Activated CD4-positive, CD25-positive, alpha-beta regulatory T cell (primary cell): ENCODE results near the gene SFTPA1.
"Not testable (repeated sequence)": the region's sequence is repeated elsewhere in the genome, so short reads cannot be mapped to it uniquely, and the experiment has no call there.

Experiments used
- DNase-seq, 4 experiments: peaks; one replicate each; lab custom pipeline; 2025; lab: John Stamatoyannopoulos, UW

The SFTPA1 gene

GRCh38 chr10:79611193-79611976, 646 bp downstream of the SFTPA1 start:
- not testable (repeated sequence) for DNase-seq

GRCh38 chr10:79615577-79615976, 4.8 kb downstream of the SFTPA1 start:
- DNase-seq = no peak

DNA sequence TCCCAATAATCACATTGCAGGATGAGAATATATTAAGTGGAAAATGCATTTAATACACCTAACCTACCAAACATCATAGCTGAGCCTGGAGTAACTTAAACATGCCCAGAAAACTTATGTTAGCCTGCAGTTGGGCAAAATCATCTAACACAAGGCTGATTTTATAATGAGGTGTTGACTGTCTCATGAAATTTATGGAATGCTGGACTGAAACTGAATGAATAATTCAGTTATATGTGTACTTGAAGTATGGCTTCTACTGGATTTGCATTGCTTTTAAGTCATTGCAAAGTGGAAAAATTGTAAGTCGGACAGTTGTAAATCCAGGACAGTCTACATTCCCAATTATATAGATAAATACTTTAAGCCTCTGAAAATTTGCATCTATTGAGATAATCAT, 5.4 kb downstream of the SFTPA1 start:
- DNase-seq = no peak

DNA sequence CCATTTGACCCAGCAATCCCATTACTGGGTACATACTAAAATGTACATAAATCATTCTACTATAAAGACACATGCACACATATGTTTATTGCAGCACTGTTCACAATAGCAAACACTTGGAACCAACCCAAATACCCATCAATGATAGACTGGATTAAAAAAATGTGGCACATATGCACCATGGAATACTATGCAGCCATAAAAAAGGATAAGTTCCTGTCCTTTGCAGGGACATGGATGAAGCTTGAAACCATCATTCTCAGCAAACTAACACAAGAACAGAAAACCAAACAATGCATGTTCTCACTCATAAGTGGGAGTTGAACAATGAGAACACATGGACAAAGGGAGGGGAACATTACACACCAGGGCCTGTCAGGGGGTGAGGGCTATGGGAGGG, 12.9 kb downstream of the SFTPA1 start:
- DNase-seq = not testable (repeated sequence)

GRCh38 chr10:79627075-79627474, 16.3 kb downstream of the SFTPA1 start:
- DNase-seq = no peak

DNA sequence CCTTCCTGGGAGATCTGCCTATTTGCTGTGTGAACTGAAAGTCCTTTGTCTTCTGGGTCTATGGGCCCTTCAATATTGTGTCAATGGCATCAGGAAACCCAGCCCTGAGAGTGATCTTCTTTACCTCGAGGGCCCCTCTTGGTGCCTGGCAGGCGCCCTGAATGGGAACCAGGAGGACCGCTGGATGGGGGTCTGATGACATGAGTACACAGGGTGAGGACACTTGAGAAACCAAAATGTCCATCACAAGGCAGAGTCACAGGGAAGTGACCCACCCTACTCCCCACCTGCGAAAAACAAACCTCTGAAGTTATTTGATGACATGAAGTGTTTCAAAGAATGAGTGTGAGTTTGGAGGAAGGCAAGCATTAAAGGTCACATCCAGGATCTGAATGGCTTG, 17.3 kb downstream of the SFTPA1 start:
- no peak for DNase-seq

DNA sequence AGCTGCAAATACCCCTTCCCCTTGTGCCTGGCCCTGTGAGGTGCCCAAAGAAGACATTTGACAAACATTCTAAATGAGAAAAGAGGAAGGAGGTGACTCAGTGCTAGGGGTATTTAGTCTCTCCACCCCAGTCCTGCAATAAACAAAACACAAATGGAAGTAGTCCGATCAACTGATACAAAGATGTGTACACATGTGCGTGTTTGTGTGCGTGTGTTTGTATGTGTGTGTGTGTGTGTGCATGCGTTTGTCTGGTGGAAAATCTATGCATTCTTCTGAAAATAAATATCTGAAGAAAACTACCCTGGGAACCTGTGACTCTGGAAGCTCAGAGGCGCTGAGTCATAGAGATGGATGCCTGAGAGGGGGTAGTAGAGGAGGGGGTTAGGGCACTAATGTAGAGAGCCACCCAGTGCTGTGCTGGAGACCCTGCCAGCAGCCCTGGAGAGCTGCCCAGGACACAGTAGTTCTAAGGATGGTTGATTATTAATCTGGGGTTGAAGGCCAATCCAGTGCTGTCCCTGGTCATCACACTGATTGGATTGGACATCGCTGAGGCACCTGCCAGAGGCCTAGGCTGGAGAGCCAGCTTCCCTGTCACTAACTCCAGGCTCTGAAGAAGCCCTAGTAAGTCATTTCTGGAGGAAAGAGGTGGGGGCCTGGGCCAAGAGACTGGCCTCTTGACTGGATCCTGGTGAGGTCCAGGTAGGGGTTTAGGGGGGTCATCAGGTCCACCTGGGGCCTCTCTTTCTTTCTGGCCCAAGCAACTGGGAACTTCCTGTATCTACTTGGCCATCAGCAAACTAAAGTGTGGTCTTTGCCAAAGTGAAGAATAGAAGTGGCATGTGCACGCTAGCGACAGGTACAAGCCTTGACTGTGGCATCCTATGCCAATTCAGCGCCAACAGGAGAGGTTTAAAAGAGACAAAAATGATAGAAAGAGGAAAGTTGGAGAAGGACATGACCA, 18.5 kb downstream of the SFTPA1 start:
- DNase-seq = no peak

GRCh38 chr10:79629955-79630327, 19.2 kb downstream of the SFTPA1 start:
- DNase-seq = no peak

DNA sequence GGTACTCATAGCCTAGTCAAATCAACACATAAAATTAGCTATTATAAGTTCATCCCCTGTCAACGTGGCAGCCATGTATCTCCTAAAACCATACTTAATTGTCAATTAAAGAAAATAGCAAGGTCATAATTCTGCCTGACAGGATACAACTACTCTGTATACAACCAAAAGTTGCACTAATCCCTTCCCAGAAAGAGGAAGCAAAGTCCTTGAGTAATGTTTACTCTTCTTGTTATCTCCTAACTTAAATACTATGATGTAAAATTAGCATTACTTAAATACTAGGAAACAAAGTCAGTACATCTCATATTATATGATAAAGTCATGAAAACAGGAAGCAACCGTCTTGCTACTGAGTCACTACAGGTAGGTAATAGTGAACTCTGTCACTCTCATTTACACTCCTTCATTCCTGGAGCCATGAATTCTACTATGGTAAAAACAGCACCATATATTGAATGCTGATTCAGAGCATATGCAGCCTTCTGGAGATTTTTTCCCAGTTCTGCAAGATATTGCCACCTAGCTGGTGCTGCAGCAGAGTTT, 26.0 kb downstream of the SFTPA1 start:
- DNase-seq = not testable (repeated sequence)

DNA sequence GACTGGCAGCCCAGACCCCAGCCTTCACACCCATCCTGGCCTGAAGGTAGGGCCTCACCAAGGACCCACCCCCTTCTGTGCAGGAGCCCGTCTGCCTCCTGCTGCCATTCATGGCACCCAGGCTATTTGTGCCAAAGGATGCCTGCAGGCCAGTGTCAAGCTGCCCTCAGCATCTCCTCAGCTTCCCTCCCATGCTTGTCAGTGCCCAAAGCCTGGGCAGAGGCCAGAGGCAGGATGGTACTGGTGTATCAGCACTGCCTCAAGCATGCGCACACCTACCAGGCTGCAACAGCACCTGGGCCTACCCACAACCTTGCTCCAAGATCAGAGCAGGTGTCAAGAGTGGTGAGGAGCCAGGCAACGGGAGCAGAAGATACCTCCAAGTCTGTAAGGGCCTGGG, 27.6 kb downstream of the SFTPA1 start:
- DNase-seq = no peak

DNA sequence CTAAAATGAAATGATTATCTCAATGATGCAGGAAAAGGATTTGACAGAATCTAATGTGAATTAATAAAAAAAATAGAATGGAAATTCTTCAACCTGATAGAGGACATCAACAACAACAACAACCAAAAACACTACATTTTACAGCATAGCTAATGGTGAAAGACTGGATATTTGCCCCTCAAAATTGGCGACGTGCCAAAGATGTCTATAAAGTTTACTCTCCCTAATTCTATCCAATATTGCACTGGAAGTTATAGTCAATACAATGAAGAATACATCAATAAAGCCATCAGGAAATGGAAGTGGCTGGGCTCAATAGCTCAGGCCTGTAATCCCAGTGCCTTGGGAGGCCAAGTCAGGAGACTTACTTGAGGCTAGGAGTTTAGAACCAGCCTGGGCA, 42.0 kb downstream of the SFTPA1 start:
- DNase-seq = not testable (repeated sequence)

DNA sequence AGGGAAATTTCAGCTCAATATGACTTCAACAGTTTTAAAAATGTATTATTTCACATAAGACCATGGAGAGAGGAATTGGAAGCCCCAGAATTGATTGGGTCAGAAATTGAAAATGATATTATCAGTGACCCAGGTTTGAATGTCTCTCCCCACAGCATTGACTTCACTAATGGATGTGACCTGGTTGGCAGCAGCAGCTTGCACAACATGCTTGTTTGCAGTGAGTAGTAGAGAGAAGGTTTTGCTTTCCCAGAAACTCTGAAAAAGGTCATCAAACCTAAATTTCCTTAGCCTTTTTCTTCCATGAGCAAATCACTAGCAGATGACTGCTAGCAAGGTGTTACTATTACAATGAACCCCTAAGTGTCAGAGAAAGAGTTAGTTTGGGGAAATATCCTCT, 52.5 kb downstream of the SFTPA1 start:
- not testable (repeated sequence) for DNase-seq

GRCh38 chr10:79664686-79665085, 53.9 kb downstream of the SFTPA1 start:
- DNase-seq = not testable (repeated sequence)
